ENCODE data around the gene ZHX3.

The ZHX3 gene

GRCh38 chr20:41317546-41318270, at the start of gene ZHX3:
Gene ZHX3, minus strand, starts transcription at chr20:41317731. Its CDS starts 112,815 bp downstream, at chr20:41204916.
- peak; percentile 96 for DNase-seq (ENCODE audit: low spot score)
- H3K27ac Mint-ChIP-seq: peak within 1 kb of the TSS; percentile 73

DNA sequence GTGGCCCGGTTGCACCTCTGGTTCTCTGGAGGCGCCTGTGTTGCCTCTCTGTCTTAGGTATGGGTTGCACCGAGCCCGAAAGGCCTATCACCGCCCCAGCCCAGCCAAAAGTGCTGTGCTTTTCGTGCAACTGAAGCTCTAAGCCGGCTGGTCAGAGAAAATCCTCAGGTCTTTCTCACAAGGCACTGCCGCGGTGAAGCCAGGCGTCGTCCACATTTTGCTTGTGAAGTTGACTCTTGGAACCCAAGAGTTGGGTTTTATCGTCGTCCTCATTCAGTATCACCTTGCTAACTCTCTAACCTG, 49.8 kb upstream of the ZHX3 start:
- DNase-seq (ENCODE audit: low spot score): no peak
- Mint-ChIP-seq H3K27ac (no peak overlapping the region), H3K27me3 (ENCODE audit: low read depth) (peaks cover 34% of the 10 kb centered on the region), H3K36me3 (ENCODE audit: low read depth) (no peaks in the 10 kb centered on the region), H3K4me1 (ENCODE audit: low read depth) (no peaks in the 10 kb centered on the region), H3K9me3 (peaks cover 4% of the 10 kb centered on the region), H3K4me3 (peak overlapping the region; percentile 28)

More at GRCh38 chr20:41317546-41318270, at the start of gene ZHX3:
- no peaks in the 10 kb centered on the region for H3K9me3 Mint-ChIP-seq
- H3K4me1 Mint-ChIP-seq (ENCODE audit: low read depth): peaks cover 26% of the 10 kb centered on the region
- peaks cover 7% of the 10 kb centered on the region for H3K27me3 Mint-ChIP-seq (ENCODE audit: low read depth)
- no peaks in the 10 kb centered on the region for H3K36me3 Mint-ChIP-seq (ENCODE audit: low read depth)
- H3K4me3 Mint-ChIP-seq: peak within 1 kb of the TSS; percentile 86

GRCh38 chr20:41366546-41367392, 49.2 kb upstream of the ZHX3 start, which contains the start of gene EMILIN3:
Gene EMILIN3, minus strand, starts transcription at chr20:41366818. Its CDS starts 184 bp downstream, at chr20:41366634.
- Mint-ChIP-seq H3K27ac (no peak within 1 kb of the TSS), H3K4me3 (peak within 1 kb of the TSS; percentile 28), H3K36me3 (ENCODE audit: low read depth) (no peaks in the 10 kb centered on the region), H3K27me3 (ENCODE audit: low read depth) (peaks cover 34% of the 10 kb centered on the region), H3K9me3 (peaks cover 4% of the 10 kb centered on the region), H3K4me1 (ENCODE audit: low read depth) (no peaks in the 10 kb centered on the region)
- no peak for DNase-seq (ENCODE audit: low spot score)

GRCh38 chr20:41365777-41366545, 48.4 kb upstream of the ZHX3 start:
- Mint-ChIP-seq H3K4me1 (ENCODE audit: low read depth) (no peaks in the 10 kb centered on the region), H3K36me3 (ENCODE audit: low read depth) (no peaks in the 10 kb centered on the region), H3K4me3 (no peak overlapping the region), H3K27ac (no peak overlapping the region), H3K9me3 (no peaks in the 10 kb centered on the region), H3K27me3 (ENCODE audit: low read depth) (peaks cover 34% of the 10 kb centered on the region)
- no peak for DNase-seq (ENCODE audit: low spot score)

- peaks cover 34% of the 10 kb centered on the region for H3K27me3 Mint-ChIP-seq (ENCODE audit: low read depth)
- H3K9me3 Mint-ChIP-seq: no peaks in the 10 kb centered on the region
- no peaks in the 10 kb centered on the region for H3K4me1 Mint-ChIP-seq (ENCODE audit: low read depth)
- no peaks in the 10 kb centered on the region for H3K36me3 Mint-ChIP-seq (ENCODE audit: low read depth)
- H3K27ac Mint-ChIP-seq: no peak overlapping the region
- DNase-seq (ENCODE audit: low spot score): no peak
- H3K4me3 Mint-ChIP-seq: no peak overlapping the region
Measured at GRCh38 chr20:41364967-41365765, 47.6 kb upstream of the ZHX3 start.

GRCh38 chr20:41364236-41364855, 46.8 kb upstream of the ZHX3 start:
- no peak for DNase-seq (ENCODE audit: low spot score)
- H3K27ac Mint-ChIP-seq: no peak overlapping the region
- H3K9me3 Mint-ChIP-seq: no peaks in the 10 kb centered on the region
- H3K4me1 Mint-ChIP-seq (ENCODE audit: low read depth): no peaks in the 10 kb centered on the region
- peaks cover 32% of the 10 kb centered on the region for H3K27me3 Mint-ChIP-seq (ENCODE audit: low read depth)
- H3K4me3 Mint-ChIP-seq: no peak overlapping the region
- no peaks in the 10 kb centered on the region for H3K36me3 Mint-ChIP-seq (ENCODE audit: low read depth)

- Mint-ChIP-seq H3K4me3 (no peak overlapping the region), H3K4me1 (ENCODE audit: low read depth) (no peaks in the 10 kb centered on the region), H3K9me3 (no peaks in the 10 kb centered on the region), H3K36me3 (ENCODE audit: low read depth) (no peaks in the 10 kb centered on the region), H3K27ac (no peak overlapping the region), H3K27me3 (ENCODE audit: low read depth) (peaks cover 27% of the 10 kb centered on the region)
- no peak for DNase-seq (ENCODE audit: low spot score)
Measured at GRCh38 chr20:41363601-41364000, 46.1 kb upstream of the ZHX3 start.

- DNase-seq (ENCODE audit: low spot score): no peak
- H3K27me3 Mint-ChIP-seq (ENCODE audit: low read depth): peaks cover 22% of the 10 kb centered on the region
- H3K4me3 Mint-ChIP-seq: no peak overlapping the region
- H3K36me3 Mint-ChIP-seq (ENCODE audit: low read depth): no peaks in the 10 kb centered on the region
- H3K27ac Mint-ChIP-seq: no peak overlapping the region
- no peaks in the 10 kb centered on the region for H3K4me1 Mint-ChIP-seq (ENCODE audit: low read depth)
- no peaks in the 10 kb centered on the region for H3K9me3 Mint-ChIP-seq
Measured at GRCh38 chr20:41362748-41363140, 45.2 kb upstream of the ZHX3 start.

DNA sequence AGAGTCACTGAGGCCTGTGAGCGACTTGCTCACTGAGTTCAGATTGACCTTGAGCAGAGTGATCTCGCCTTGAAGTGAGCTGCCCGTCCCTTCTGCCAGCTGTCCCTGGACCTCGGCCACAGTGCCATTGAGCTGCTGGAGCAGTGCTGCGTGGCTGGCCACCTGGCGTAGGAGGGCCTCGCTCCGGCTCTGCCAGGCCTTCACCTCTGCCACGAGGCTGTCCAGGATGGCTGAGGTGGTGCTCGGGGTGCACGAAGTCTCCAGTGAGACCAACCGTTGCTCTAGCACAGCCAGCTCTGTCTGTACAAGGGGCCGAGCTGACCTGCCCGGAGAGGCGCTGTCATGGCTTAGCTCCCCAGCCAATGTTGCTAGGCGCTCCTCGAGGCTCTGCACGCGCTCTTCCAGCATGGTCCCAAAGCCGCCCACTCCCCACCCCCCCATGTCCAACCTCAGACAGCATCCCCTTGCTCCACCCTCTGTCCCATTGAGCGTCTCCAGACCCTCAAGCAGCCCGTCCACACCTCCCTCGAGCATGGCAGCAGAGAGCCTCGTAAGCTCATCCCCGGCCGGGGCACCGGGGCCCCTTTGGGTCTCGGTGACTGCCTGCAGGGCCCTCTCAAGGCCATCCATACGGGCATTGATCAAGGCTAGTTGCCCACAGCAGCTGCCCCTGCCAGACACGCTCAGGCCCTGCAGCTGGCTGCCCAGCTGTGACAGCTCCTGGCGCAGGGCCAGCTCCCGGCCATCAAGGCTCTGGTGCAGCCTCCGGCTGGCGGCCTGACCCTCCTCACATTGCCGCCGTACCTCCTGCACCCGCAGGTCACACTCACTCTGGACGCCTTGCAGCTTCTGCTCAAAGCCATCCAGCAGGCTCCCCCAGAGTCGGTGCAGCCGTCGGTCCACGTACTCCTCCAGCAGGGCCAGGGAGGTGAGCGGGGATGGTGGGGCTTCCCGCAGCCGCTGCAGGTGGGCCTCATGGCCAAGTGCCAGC, 44.5 kb upstream of the ZHX3 start:
- Mint-ChIP-seq H3K27ac (no peak overlapping the region), H3K36me3 (ENCODE audit: low read depth) (no peaks in the 10 kb centered on the region), H3K9me3 (no peaks in the 10 kb centered on the region), H3K4me1 (ENCODE audit: low read depth) (no peaks in the 10 kb centered on the region), H3K4me3 (no peak overlapping the region), H3K27me3 (ENCODE audit: low read depth) (peaks cover 15% of the 10 kb centered on the region)
- no peak for DNase-seq (ENCODE audit: low spot score)

GRCh38 chr20:41360831-41361756, 43.6 kb upstream of the ZHX3 start:
- peaks cover 13% of the 10 kb centered on the region for H3K27me3 Mint-ChIP-seq (ENCODE audit: low read depth)
- no peak for DNase-seq (ENCODE audit: low spot score)
- no peaks in the 10 kb centered on the region for H3K4me1 Mint-ChIP-seq (ENCODE audit: low read depth)
- no peaks in the 10 kb centered on the region for H3K36me3 Mint-ChIP-seq (ENCODE audit: low read depth)
- no peak overlapping the region for H3K4me3 Mint-ChIP-seq
- H3K27ac Mint-ChIP-seq: no peak overlapping the region
- no peaks in the 10 kb centered on the region for H3K9me3 Mint-ChIP-seq

DNA sequence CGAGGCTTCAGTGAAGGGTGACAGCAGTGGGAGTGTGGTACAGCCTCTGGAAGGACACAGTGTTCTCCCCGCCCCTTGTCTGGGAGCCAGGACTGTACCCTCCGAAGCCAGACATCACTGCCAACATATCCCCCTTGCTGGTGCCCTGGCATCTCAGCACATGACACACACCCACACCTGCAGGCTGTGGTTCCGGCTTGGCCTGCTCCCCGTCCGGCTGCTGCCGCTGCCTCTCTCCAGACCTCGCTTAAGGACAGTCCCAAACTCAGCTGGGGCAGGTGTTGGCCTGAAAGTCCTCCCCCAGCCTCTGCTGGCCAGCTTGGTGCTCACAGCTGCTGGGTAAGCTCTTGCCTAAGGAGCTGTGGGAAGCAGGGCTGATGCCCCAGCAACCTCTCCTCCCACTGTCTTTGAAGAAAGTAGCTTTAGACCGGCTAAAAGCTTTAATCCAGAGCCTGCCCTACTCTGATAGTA, 42.0 kb upstream of the ZHX3 start:
- Mint-ChIP-seq H3K27me3 (ENCODE audit: low read depth) (peaks cover 2% of the 10 kb centered on the region), H3K9me3 (no peaks in the 10 kb centered on the region)

More for the DNA sequence above, 42.0 kb upstream of the ZHX3 start:
- Mint-ChIP-seq H3K27ac (no peak overlapping the region), H3K4me3 (no peak overlapping the region), H3K36me3 (ENCODE audit: low read depth) (no peaks in the 10 kb centered on the region), H3K4me1 (ENCODE audit: low read depth) (no peaks in the 10 kb centered on the region)
- DNase-seq (ENCODE audit: low spot score): no peak

Measured in T-helper 2 cell treated with Interferon-gamma antibody and Interleukin-4, amounts not matched to agents 5 μg/mL and 100 μg/mL, for 36 hours (primary cell).